PC-3 (cell line): ENCODE measurements around the gene FAM180B.

Source experiments
- EZH2 ChIP-seq: fragments of 300-600 bp; sonication (generic); IDR thresholded peaks from one replicate; pipeline ENCODE4 v1.6.1; 2017; ENCODE audit warnings: antibody characterized with exemption, mild to moderate bottlenecking, low read length; ENCODE audit not compliant: unreplicated experiment
- EZH2phosphoT487 ChIP-seq: fragments of 300-600 bp; sonication (generic); IDR thresholded peaks from 2 replicates; pipeline ENCODE4 v1.6.1; 2018; ENCODE audit warnings: mild to moderate bottlenecking, antibody characterized with exemption, low read length, borderline replicate concordance

DNA sequence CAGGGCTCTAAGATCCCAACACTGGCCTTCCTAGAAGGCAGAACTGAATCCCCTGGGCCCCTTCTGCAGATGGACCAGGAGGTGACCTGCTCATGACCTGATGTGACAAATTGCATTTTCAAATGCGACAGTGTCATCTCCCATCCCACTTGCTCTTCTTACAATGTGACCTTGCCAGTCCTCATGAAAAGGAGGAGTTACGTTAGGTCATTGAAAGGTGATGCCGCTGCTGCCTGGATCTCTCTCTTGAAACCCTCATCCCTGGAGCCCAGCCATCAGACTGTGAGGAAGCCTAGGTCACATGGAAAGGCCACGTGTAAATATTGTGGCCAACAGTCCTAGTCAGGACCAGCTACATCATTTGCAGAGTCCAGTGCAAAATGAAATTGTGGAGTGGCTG lies 13.4 kb downstream of the FAM180B start:
- TF ChIP-seq EZH2 (no peak), EZH2phosphoT487 (no peak)
